K562 (cell line): ENCODE measurements around the gene MEF2D. TPM values are rescaled to one million over a fixed set of nuclear protein-coding genes. Genes with fewer than 3 reads are reported as not detected.
A peak's percentile ranks its signal among the peaks of the same experiment; 100 is the strongest.

Experiments used
- CBX1 ChIP-seq: sonication (generic); IDR thresholded peaks from 2 replicates; pipeline ENCODE4 v1.6.1; 2016; ENCODE audit warnings: antibody characterized with exemption, low read depth, mild to moderate bottlenecking
- DACH1 ChIP-seq: fragments of 450-650 bp; IDR thresholded peaks from 2 replicates; pipeline ENCODE4 v1.6.1; 2018; ENCODE audit not compliant: partially characterized antibody
- GMEB1 ChIP-seq: fragments of 250-450 bp; sonication (Bioruptor Pico); IDR thresholded peaks from 2 replicates; pipeline ENCODE4 v1.4.0; 2020; ENCODE audit warnings: mild to moderate bottlenecking
- PCBP1 ChIP-seq: fragments of 200-400 bp; formaldehyde crosslinking; IDR thresholded peaks from 2 replicates; pipeline ENCODE4 v1.6.1; 2018; ENCODE audit warnings: mild to moderate bottlenecking, low read depth, low read length; ENCODE audit not compliant: poor library complexity, severe bottlenecking
- RBM22 ChIP-seq: fragments of 200-400 bp; formaldehyde crosslinking; IDR thresholded peaks from 2 replicates; pipeline ENCODE4 v1.6.1; 2018; ENCODE audit warnings: low read length, low read depth; ENCODE audit not compliant: poor library complexity, severe bottlenecking
- RNF219 ChIP-seq: fragments of 250-450 bp; sonication (Bioruptor Pico); IDR thresholded peaks from 2 replicates; pipeline ENCODE4 v1.5.0; 2022; ENCODE audit warnings: mild to moderate bottlenecking
- SIN3B ChIP-seq: fragments of 450-650 bp; IDR thresholded peaks from 2 replicates; pipeline ENCODE4 v1.6.1; 2017; ENCODE audit warnings: low read depth, mild to moderate bottlenecking, moderate library complexity
- YY1 ChIP-seq, 3 experiments: IDR thresholded peaks; 2 replicates each; pipeline ENCODE4 v1.6.1; 2011; ENCODE audit warnings: low read length in 2 of 3, mild to moderate bottlenecking in 2 of 3, moderate library complexity in 2 of 3, borderline replicate concordance in 1 of 3, control low read depth in 1 of 3, low read depth in 1 of 3; ENCODE audit not compliant: insufficient read depth in 3 of 3, insufficient replicate concordance in 2 of 3, control insufficient read depth in 1 of 3, insufficient read length in 1 of 3; ENCODE audit errors: extremely low read depth in 1 of 3
- ZBTB40 ChIP-seq, 2 experiments: fragments of 450-650 bp in 1 of 2; sonication (generic) in 1 of 2; formaldehyde crosslinking in 1 of 2; IDR thresholded peaks; 2 replicates each; pipeline versions ENCODE4 v1.7.1 to v1.9.0; 2016 to 2022; ENCODE audit warnings: inconsistent platforms in 1 of 2, mild to moderate bottlenecking in 1 of 2, missing genetic modification reagents in 1 of 2
- ZNF263 ChIP-seq: sonication (generic); formaldehyde crosslinking; IDR thresholded peaks from 2 replicates; pipeline ENCODE4 v1.8.0; 2022; ENCODE audit warnings: mild to moderate bottlenecking, missing genetic modification reagents, borderline replicate concordance
- polyA plus RNA-seq, 8 experiments: library from polyadenylated mRNA; depleted of rRNA in 4 of 8; stranded (reverse) in 5 of 8; unstranded in 3 of 8; fragments of >200 nt; fragmentation: Nextera tagmentation in 2 of 8; fragmentation: Illumina TruSeq in 1 of 8; extraction: Ambion mirVana in 2 of 8; extraction: Trizol in 1 of 8; gene quantifications; 2 replicates each; pipeline versions ENCODE4 v1.2.1 to v1.2.3, GENCODE V29; 2011 to 2014; ENCODE audit warnings: inconsistent platforms in 1 of 8, missing spikeins in 1 of 8
- total RNA-seq, 7 experiments: library from RNA; depleted of rRNA in 6 of 7; stranded (reverse); fragments of >200 nt in 6 of 7; fragmentation: Illumina TruSeq in 2 of 7; extraction: Trizol in 2 of 7; gene quantifications; 2 replicates each; pipeline versions ENCODE4 v1.2.1 to v1.2.3, GENCODE V29; 2011 to 2021; ENCODE audit warnings: low replicate concordance in 1 of 7

MEF2D gene
- total and polyA plus RNA-seq, 9 of the 15 experiments (the other 6 are each of a cell fraction or from before 2014, with no cell fraction given): 0.10 to 19.5 (median 2.6) TPM

- TF ChIP-seq GMEB1 (no peak), ZBTB40 (IDR thresholded peaks at IDR 0.05) (peak; percentile 37; the same call in 1 of the 2 replicates), ZBTB40 (CRISPR knock-in tag; IDR thresholded peaks at IDR 0.05) (no peak; the same call in 1 of the 2 replicates), PCBP1 (peak; percentile 41), RNF219 (no peak), CBX1 (peak; percentile 16; the same call in 1 of the 2 replicates), ZNF263 (CRISPR knock-in tag) (peak; percentile 73), YY1 (IDR thresholded peaks at IDR 0.05; ENCODE audit: borderline replicate concordance in 1 of 3, control insufficient read depth in 1 of 3, extremely low read depth in 1 of 3, insufficient read depth in 3 of 3, insufficient read length in 1 of 3, insufficient replicate concordance in 2 of 3, low read depth in 1 of 3, low read length in 2 of 3) (peak in 1 of 3 experiments; percentile 47), SIN3B (0 out of 2 replicates have a peak, but pooled peaks have one; percentile 29), DACH1 (peak; percentile 1), RBM22 (peak; percentile 26)
Measured at GRCh38 chr1:156499842-156500542, 583 bp downstream of the MEF2D start (continued).
